IPS-15b (cell line): ENCODE results near the gene LANCL3.

Experiments used
- H3K27me3 ChIP-seq: one replicate; pipeline ENCODE4 v1.6.1; 2013; ENCODE audit warnings: low read length; ENCODE audit not compliant: control insufficient read depth, insufficient read depth
- H3K36me3 ChIP-seq: one replicate; pipeline ENCODE4 v1.6.1; 2013; ENCODE audit warnings: low read length; ENCODE audit not compliant: control insufficient read depth, insufficient read depth
- H3K4me1 ChIP-seq: one replicate; pipeline ENCODE4 v1.6.1; 2013; ENCODE audit warnings: mild to moderate bottlenecking, low read length; ENCODE audit not compliant: control insufficient read depth, insufficient read depth
- H3K4me3 ChIP-seq: one replicate; pipeline ENCODE4 v1.5.1; 2013; ENCODE audit warnings: low read depth, low read length
- H3K9ac ChIP-seq: one replicate; pipeline ENCODE4 v1.6.1; 2013; ENCODE audit warnings: low read depth, mild to moderate bottlenecking, low read length
- H3K9me3 ChIP-seq: one replicate; pipeline ENCODE4 v1.6.1; 2013; ENCODE audit warnings: mild to moderate bottlenecking, low read length; ENCODE audit not compliant: control insufficient read depth, insufficient read depth

LANCL3 gene

GRCh38 chrX:37717708-37718107, 146.2 kb downstream of the LANCL3 start:
- no peaks in the 10 kb centered on the region for H3K9me3 ChIP-seq
- no peaks in the 10 kb centered on the region for H3K4me1 ChIP-seq
- H3K9ac ChIP-seq: no peak overlapping the region
- H3K27me3 ChIP-seq: no peaks in the 10 kb centered on the region
- H3K4me3 ChIP-seq: no peak overlapping the region
- no peaks in the 10 kb centered on the region for H3K36me3 ChIP-seq

GRCh38 chrX:37722595-37722994, 151.1 kb downstream of the LANCL3 start:
- Histone ChIP-seq H3K9me3 (no peaks in the 10 kb centered on the region), H3K4me1 (no peaks in the 10 kb centered on the region)

GRCh38 chrX:37726346-37726745, 154.9 kb downstream of the LANCL3 start:
- H3K9me3 ChIP-seq: no peaks in the 10 kb centered on the region
- H3K36me3 ChIP-seq: no peaks in the 10 kb centered on the region
- no peaks in the 10 kb centered on the region for H3K27me3 ChIP-seq
- no peak overlapping the region for H3K4me3 ChIP-seq
- no peak overlapping the region for H3K9ac ChIP-seq
- no peaks in the 10 kb centered on the region for H3K4me1 ChIP-seq

More at GRCh38 chrX:37722595-37722994, 151.1 kb downstream of the LANCL3 start:
- no peaks in the 10 kb centered on the region for H3K36me3 ChIP-seq
- no peaks in the 10 kb centered on the region for H3K27me3 ChIP-seq
- no peak overlapping the region for H3K9ac ChIP-seq
- H3K4me3 ChIP-seq: no peak overlapping the region
